Upper lobe of left lung (tissue), 6 donors: Measurements from ENCODE around the gene EPS8. TPM values are rescaled to one million over a fixed set of nuclear protein-coding genes. Genes with fewer than 3 reads are reported as not detected.

ENCODE experiments used
- ATAC-seq, 2 donors: fragments of 200-7000 bp; cut with Tn5 transposase; one replicate each; pipeline ENCODE4 v1.9.1; 2022; ENCODE audit warnings: mild to moderate bottlenecking in 2 of 2, moderate library complexity in 2 of 2; ENCODE audit not compliant: low FRiP score in 2 of 2
- DNase-seq, 2 donors: peaks; one replicate each; pipeline ENCODE4 v3.0.0-alpha.2; 2019 to 2020
- H3K27ac ChIP-seq, 4 donors: fragments of 200-600 bp; sonication (generic); one replicate each; pipeline ENCODE4 v1.5.1; 2016 to 2019
- H3K27me3 ChIP-seq, 4 donors: fragments of 200-600 bp; sonication (generic); one replicate each; pipeline ENCODE4 v1.5.1; 2017 to 2019
- H3K36me3 ChIP-seq, 4 donors: fragments of 200-600 bp; sonication (generic); one replicate each; pipeline ENCODE4 v1.5.1; 2016 to 2019
- H3K4me1 ChIP-seq, 4 donors: fragments of 200-600 bp; sonication (generic); one replicate each; pipeline ENCODE4 v1.5.1; 2018 to 2019
- H3K4me3 ChIP-seq, 4 donors: fragments of 200-600 bp; sonication (generic); one replicate each; pipeline ENCODE4 v1.5.1; 2017 to 2019; ENCODE audit warnings: mild to moderate bottlenecking in 2 of 4, moderate library complexity in 1 of 4
- H3K9me3 ChIP-seq, 4 donors: fragments of 200-600 bp; sonication (generic); one replicate each; pipeline ENCODE4 v1.5.1; 2018 to 2019
- CTCF ChIP-seq, 6 experiments: fragments of 450-650 bp in 4 of 6; fragments of 200-600 bp in 2 of 6; sonication (generic) in 2 of 6; IDR thresholded peaks; one replicate each; pipeline ENCODE4 v1.5.1; 2016 to 2019; ENCODE audit warnings: antibody characterized with exemption in 6 of 6
- EP300 ChIP-seq, 4 donors: sonication (generic); formaldehyde crosslinking; IDR thresholded peaks; one replicate each; pipeline ENCODE4 v1.5.1; 2017; ENCODE audit warnings: antibody characterized with exemption in 4 of 4, control low read depth in 2 of 4
- POLR2A ChIP-seq, 4 donors: fragments of 450-650 bp; IDR thresholded peaks; one replicate each; pipeline ENCODE4 v1.5.1; 2016 to 2017; ENCODE audit warnings: antibody characterized with exemption in 4 of 4, mild to moderate bottlenecking in 2 of 4
- POLR2AphosphoS5 ChIP-seq, 2 donors: sonication (generic); formaldehyde crosslinking; IDR thresholded peaks; one replicate each; pipeline ENCODE4 v1.5.1; 2017; ENCODE audit warnings: antibody characterized with exemption in 2 of 2
- WGBS, 2 donors: methylation state at CpG; one replicate each; pipeline ENCODE4 v1.1.5; 2017 to 2018; 5-methylcytosine and 5-hydroxymethylcytosine counted together
- total RNA-seq, 6 donors: library from RNA; depleted of rRNA in 4 of 6; stranded (reverse); fragments of >200 nt in 4 of 6; gene quantifications; one replicate each; pipeline versions ENCODE4 v1.1.0 to v1.2.1, GENCODE V29; 2016 to 2021
- donor health status: DM: no; HTN: no; CAD: no; lungs with moderate emphysema.
- donor health status: DM: no; HTN: yes; CAD: no; lungs with severe emphysema.

EPS8 gene
- total RNA-seq, 6 donors from 2014 or later, result 43.9 to 112 (median 67.2) TPM

- Histone ChIP-seq H3K27me3 (no peaks in the 10 kb centered on the region), H3K4me3 (no peak overlapping the region), H3K9me3 (no peaks in the 10 kb centered on the region), H3K27ac (peak overlapping the region in 1 of 4 donors; percentile 17), H3K4me1 (peaks cover 15 to 33% (median 26%) of the 10 kb centered on the region in 4 donors), H3K36me3 (no peaks in the 10 kb centered on the region)
- TF ChIP-seq EP300 (IDR thresholded peaks at IDR 0.05), result no peak
- TF ChIP-seq POLR2A (IDR thresholded peaks at IDR 0.05), result no peak
- TF ChIP-seq CTCF (IDR thresholded peaks at IDR 0.05), result no peak
- no peak for TF ChIP-seq POLR2AphosphoS5 (IDR thresholded peaks at IDR 0.05)
- no peak for DNase-seq
- 52 to 55% methylated on average over 2 of the region's 2 CpGs for WGBS, 2 donors
- no peak for ATAC-seq
These were observed 83.6 kb downstream of the EPS8 start for GRCh38 chr12:15705606-15706005.

DNA sequence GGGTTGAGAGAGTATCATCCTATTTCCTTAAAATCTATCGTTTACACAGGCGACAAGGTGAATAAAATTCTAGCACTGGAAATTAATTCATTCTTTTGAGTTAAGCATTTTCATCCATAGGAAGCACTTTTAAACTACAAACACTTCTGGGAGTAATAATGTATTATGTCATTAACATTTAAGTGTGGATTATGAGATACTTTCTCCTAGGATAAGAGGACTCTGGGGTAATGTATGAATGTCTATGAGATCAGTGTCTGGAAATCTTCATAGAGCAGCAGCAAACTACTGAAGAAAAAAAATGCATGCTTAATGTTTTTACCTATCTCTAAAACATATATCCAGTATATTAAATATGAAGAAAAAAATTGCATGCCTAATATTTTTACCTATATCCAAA is 86.9 kb downstream of the EPS8 start:
- Histone ChIP-seq H3K4me3 (no peak overlapping the region), H3K9me3 (no peaks in the 10 kb centered on the region), H3K27me3 (no peaks in the 10 kb centered on the region), H3K36me3 (no peaks in the 10 kb centered on the region), H3K4me1 (peaks cover 39 to 57% (median 46%) of the 10 kb centered on the region in 4 donors), H3K27ac (peak overlapping the region; percentile 26 to 74 (median 60))
- no peak for ATAC-seq
- 64 to 73% methylated on average over 2 of the region's 2 CpGs for WGBS, 2 donors
- DNase-seq, result no peak
- TF ChIP-seq CTCF (IDR thresholded peaks at IDR 0.05) (no peak), POLR2AphosphoS5 (IDR thresholded peaks at IDR 0.05) (no peak), POLR2A (IDR thresholded peaks at IDR 0.05) (no peak), EP300 (IDR thresholded peaks at IDR 0.05) (no peak)

DNA sequence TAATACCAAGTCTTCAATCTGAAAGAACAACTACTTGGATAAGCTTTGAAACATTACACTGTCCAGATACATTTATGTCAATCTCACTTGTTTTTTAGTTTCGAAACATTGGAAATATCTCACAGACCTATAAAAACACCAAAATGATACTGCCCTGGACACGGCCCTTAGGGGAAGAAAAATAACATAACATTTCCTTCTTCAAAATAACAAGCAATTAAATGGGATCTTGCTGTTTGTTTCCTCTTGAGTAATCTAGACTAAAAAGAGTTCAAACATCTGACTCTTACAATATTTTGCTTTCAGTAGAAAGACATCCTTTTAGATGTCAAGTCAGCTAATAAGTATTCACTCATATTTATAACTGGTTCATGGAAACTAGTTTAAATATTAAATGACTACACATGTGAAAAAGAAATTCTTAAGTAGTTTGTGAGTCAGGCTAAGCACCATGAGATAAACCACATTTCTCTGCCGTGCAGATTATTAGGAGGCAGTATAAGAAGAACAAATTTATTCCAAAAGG is 87.5 kb downstream of the EPS8 start:
- 40 to 44% methylated on average over 3 of the region's 3 CpGs for WGBS, 2 donors
- ATAC-seq (peak in 1 of 2 donors; percentile 57), DNase-seq (no peak)
- Histone ChIP-seq H3K27me3 (no peaks in the 10 kb centered on the region), H3K9me3 (no peaks in the 10 kb centered on the region), H3K27ac (peak overlapping the region; percentile 26 to 74 (median 72)), H3K4me1 (peaks cover 40 to 57% (median 46%) of the 10 kb centered on the region in 4 donors), H3K36me3 (no peaks in the 10 kb centered on the region), H3K4me3 (no peak overlapping the region)
- TF ChIP-seq POLR2A (IDR thresholded peaks at IDR 0.05) (no peak), CTCF (IDR thresholded peaks at IDR 0.05) (no peak), EP300 (IDR thresholded peaks at IDR 0.05) (no peak), POLR2AphosphoS5 (IDR thresholded peaks at IDR 0.05) (no peak)

GRCh38 chr12:15701206-15701605 is 88.0 kb downstream of the EPS8 start:
- Histone ChIP-seq H3K36me3 (no peaks in the 10 kb centered on the region), H3K4me3 (no peak overlapping the region), H3K9me3 (no peaks in the 10 kb centered on the region), H3K27me3 (no peaks in the 10 kb centered on the region), H3K27ac (peak overlapping the region; percentile 26 to 74 (median 72)), H3K4me1 (peaks cover 40 to 57% (median 45%) of the 10 kb centered on the region in 4 donors)
- TF ChIP-seq POLR2A (IDR thresholded peaks at IDR 0.05) (no peak), EP300 (IDR thresholded peaks at IDR 0.05) (no peak), POLR2AphosphoS5 (IDR thresholded peaks at IDR 0.05) (no peak), CTCF (IDR thresholded peaks at IDR 0.05) (no peak)
- WGBS, 2 donors, result 57 to 71% methylated on average over 1 of the region's 1 CpG
- ATAC-seq (peak in 1 of 2 donors; percentile 49), DNase-seq (no peak)

DNA sequence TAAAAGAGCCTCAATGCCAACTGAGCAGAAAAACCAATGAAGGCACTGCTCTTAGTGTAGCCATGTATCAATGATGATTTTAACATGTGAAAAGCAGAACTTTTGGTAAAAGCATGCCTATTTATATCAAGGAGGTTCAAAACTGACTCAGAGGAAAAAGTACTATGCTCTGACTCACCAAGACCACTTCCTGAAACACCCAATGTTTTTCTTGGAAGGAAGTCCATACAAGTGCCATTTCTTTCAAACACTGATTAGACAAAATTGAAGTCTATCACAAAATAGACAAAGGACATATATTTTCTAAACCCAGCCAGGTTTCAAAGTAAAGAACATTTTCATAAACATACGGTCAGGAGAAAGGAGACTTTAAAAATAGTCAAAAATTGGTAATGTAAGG is 88.6 kb downstream of the EPS8 start:
- peak in 2 of 4 donors; percentile 56 to 84 for TF ChIP-seq EP300 (IDR thresholded peaks at IDR 0.05)
- peak in 1 of 2 donors; percentile 47 for TF ChIP-seq POLR2AphosphoS5 (IDR thresholded peaks at IDR 0.05)
- TF ChIP-seq POLR2A (IDR thresholded peaks at IDR 0.05), result no peak
- no peak for TF ChIP-seq CTCF (IDR thresholded peaks at IDR 0.05)
- no peaks in the 10 kb centered on the region for H3K27me3 ChIP-seq
- H3K4me3 ChIP-seq, result no peak overlapping the region
- WGBS, 2 donors, result 37 to 38% methylated on average over 1 of the region's 1 CpG
- H3K9me3 ChIP-seq, result no peaks in the 10 kb centered on the region
- peaks cover 40 to 51% (median 41%) of the 10 kb centered on the region in 4 donors for H3K4me1 ChIP-seq
- H3K27ac ChIP-seq, result peak overlapping the region; percentile 26 to 74 (median 72)
- DNase-seq (no peak), ATAC-seq (peak; percentile 63 to 85)
- H3K36me3 ChIP-seq, result no peaks in the 10 kb centered on the region
